PFSK-1 (cell line): ENCODE data around the gene CACHD1.

Experiments
- POLR2AphosphoS5 ChIP-seq: IDR thresholded peaks from 2 replicates; pipeline ENCODE4 v1.6.1; 2012; ENCODE audit warnings: low read depth, mild to moderate bottlenecking, control low read depth, low read length, moderate library complexity
- REST ChIP-seq, 2 experiments: IDR thresholded peaks; 2 replicates each; pipeline versions ENCODE4 v1.6.1 to v1.8.0; 2011 to 2012; ENCODE audit warnings: low read depth in 2 of 2, low read length in 2 of 2, control low read depth in 1 of 2, inconsistent platforms in 1 of 2, mild to moderate bottlenecking in 1 of 2, moderate library complexity in 1 of 2; ENCODE audit not compliant: insufficient read depth in 1 of 2
- TAF1 ChIP-seq: IDR thresholded peaks from 2 replicates; pipeline ENCODE4 v1.6.1; 2012; ENCODE audit warnings: low read length, control low read depth, borderline replicate concordance; ENCODE audit not compliant: insufficient read depth

GRCh38 chr1:64588876-64589275 lies 118.9 kb downstream of the CACHD1 start:
- TF ChIP-seq POLR2AphosphoS5 (no peak), TAF1 (no peak), REST (IDR thresholded peaks at IDR 0.05; ENCODE audit: insufficient read depth in 1 of 2, low read depth in 2 of 2, low read length in 2 of 2) (no peak)
